ENCODE measurements around the gene SUSD4. TPM values are rescaled to one million over a fixed set of nuclear protein-coding genes. Genes with fewer than 3 reads are reported as not detected.

Gene SUSD4
- total RNA-seq, 4 donors from 2014 or later, result 0.73 to 8.4 TPM; not detected in 2

GRCh38 chr1:223249854-223250631 lies 113.9 kb downstream of the SUSD4 start:
- TF ChIP-seq CTCF (IDR thresholded peaks at IDR 0.05), result no peak
- no peak for TF ChIP-seq POLR2A (IDR thresholded peaks at IDR 0.05)
- Histone ChIP-seq H3K27ac (no peak overlapping the region), H3K4me3 (no peak overlapping the region), H3K9me3 (no peaks in the 10 kb centered on the region), H3K36me3 (no peaks in the 10 kb centered on the region), H3K4me1 (no peaks in the 10 kb centered on the region), H3K27me3 (no peaks in the 10 kb centered on the region)
- intact Hi-C loops (cut with DNase I; ENCODE audit: low total_unique reads), result no loop called here
- DNase-seq, result no peak

GRCh38 chr1:223248770-223249140 lies 115.2 kb downstream of the SUSD4 start:
- no peak for DNase-seq
- TF ChIP-seq POLR2A (IDR thresholded peaks at IDR 0.05), result no peak
- TF ChIP-seq CTCF (IDR thresholded peaks at IDR 0.05), result no peak
- Histone ChIP-seq H3K27me3 (no peaks in the 10 kb centered on the region), H3K36me3 (no peaks in the 10 kb centered on the region), H3K27ac (no peak overlapping the region), H3K4me3 (no peak overlapping the region), H3K9me3 (no peaks in the 10 kb centered on the region), H3K4me1 (no peaks in the 10 kb centered on the region)
- intact Hi-C loops (cut with DNase I; ENCODE audit: low total_unique reads), result no loop called here

- TF ChIP-seq CTCF (IDR thresholded peaks at IDR 0.05) (no peak), POLR2A (IDR thresholded peaks at IDR 0.05) (no peak)
- intact Hi-C loops (cut with DNase I; ENCODE audit: low total_unique reads), result no loop called here
- DNase-seq, result no peak
- Histone ChIP-seq H3K27me3 (no peaks in the 10 kb centered on the region), H3K27ac (no peak overlapping the region), H3K9me3 (no peaks in the 10 kb centered on the region), H3K36me3 (no peaks in the 10 kb centered on the region), H3K4me3 (no peak overlapping the region), H3K4me1 (no peaks in the 10 kb centered on the region)
Measured at GRCh38 chr1:223248001-223248769, 115.8 kb downstream of the SUSD4 start.

- no peaks in the 10 kb centered on the region for H3K27me3 ChIP-seq
- H3K27ac ChIP-seq, result no peak overlapping the region
- no peaks in the 10 kb centered on the region for H3K36me3 ChIP-seq
- no peaks in the 10 kb centered on the region for H3K4me1 ChIP-seq
- H3K4me3 ChIP-seq, result no peak overlapping the region
- no peaks in the 10 kb centered on the region for H3K9me3 ChIP-seq
- intact Hi-C loops (cut with DNase I; ENCODE audit: low total_unique reads), result no loop called here
- no peak for DNase-seq
- TF ChIP-seq CTCF (IDR thresholded peaks at IDR 0.05) (no peak), POLR2A (IDR thresholded peaks at IDR 0.05) (no peak)
Measured at GRCh38 chr1:223246476-223247112, 117.4 kb downstream of the SUSD4 start.

- Histone ChIP-seq H3K4me3 (no peak overlapping the region), H3K9me3 (no peaks in the 10 kb centered on the region), H3K27ac (no peak overlapping the region), H3K4me1 (no peaks in the 10 kb centered on the region), H3K27me3 (no peaks in the 10 kb centered on the region), H3K36me3 (no peaks in the 10 kb centered on the region)
- intact Hi-C loops (cut with DNase I; ENCODE audit: low total_unique reads), result no loop called here
- no peak for DNase-seq
- no peak for TF ChIP-seq POLR2A (IDR thresholded peaks at IDR 0.05)
- TF ChIP-seq CTCF (IDR thresholded peaks at IDR 0.05), result no peak
Measured at GRCh38 chr1:223245983-223246382, 118.0 kb downstream of the SUSD4 start.

Data from uterus (tissue), 4 donors.